Esophagus (tissue), 2 donors: ENCODE measurements around the gene CLPSL1. TPM values are rescaled to one million over a fixed set of nuclear protein-coding genes. Genes with fewer than 3 reads are reported as not detected.

ENCODE experiments used
- H3K27ac ChIP-seq, 2 donors: one replicate each; pipeline ENCODE4 v1.5.1; 2013; ENCODE audit warnings: low read depth in 2 of 2, mild to moderate bottlenecking in 2 of 2, inconsistent platforms in 1 of 2, low read length in 1 of 2, moderate library complexity in 1 of 2
- H3K27me3 ChIP-seq, 2 donors: one replicate each; pipeline ENCODE4 v1.6.1; 2013; ENCODE audit warnings: low read length in 2 of 2, control low read depth in 1 of 2, mild to moderate bottlenecking in 1 of 2; ENCODE audit not compliant: insufficient read depth in 2 of 2, control insufficient read depth in 1 of 2
- H3K36me3 ChIP-seq, 2 donors: one replicate each; pipeline ENCODE4 v1.6.1; 2013; ENCODE audit warnings: low read length in 1 of 2; ENCODE audit not compliant: control insufficient read depth in 2 of 2, insufficient read depth in 2 of 2
- H3K4me1 ChIP-seq, 2 donors: one replicate each; pipeline ENCODE4 v1.6.1; 2013; ENCODE audit warnings: low read length in 1 of 2; ENCODE audit not compliant: control insufficient read depth in 2 of 2, insufficient read depth in 2 of 2
- H3K4me3 ChIP-seq, 2 donors: one replicate each; pipeline ENCODE4 v1.5.1; 2013; ENCODE audit warnings: low read length in 2 of 2, mild to moderate bottlenecking in 2 of 2, low read depth in 1 of 2, moderate library complexity in 1 of 2
- H3K9me3 ChIP-seq, 2 donors: one replicate each; pipeline ENCODE4 v1.6.1; 2013; ENCODE audit warnings: mild to moderate bottlenecking in 2 of 2, low read depth in 1 of 2, low read length in 1 of 2, moderate library complexity in 1 of 2; ENCODE audit not compliant: control insufficient read depth in 2 of 2, insufficient read depth in 1 of 2
- WGBS, 2 donors: extraction: QIAGEN DNeasy Blood & Tissue Kit; methylation state at CpG; one replicate each; pipeline ENCODE4 v1.1.7; 2013; 5-methylcytosine and 5-hydroxymethylcytosine counted together
- polyA plus RNA-seq, 2 donors: library from polyadenylated mRNA; stranded (reverse); fragments of 200-250 nt; gene quantifications; one replicate each; pipeline ENCODE4 v1.2.3, GENCODE V29; 2013
- donor health status: healthy with polysubstance abuse.
- donor health status: Bipolar disorder and iron deficiency.

The CLPSL1 gene
- polyA plus RNA-seq, 2 donors = not detected

DNA sequence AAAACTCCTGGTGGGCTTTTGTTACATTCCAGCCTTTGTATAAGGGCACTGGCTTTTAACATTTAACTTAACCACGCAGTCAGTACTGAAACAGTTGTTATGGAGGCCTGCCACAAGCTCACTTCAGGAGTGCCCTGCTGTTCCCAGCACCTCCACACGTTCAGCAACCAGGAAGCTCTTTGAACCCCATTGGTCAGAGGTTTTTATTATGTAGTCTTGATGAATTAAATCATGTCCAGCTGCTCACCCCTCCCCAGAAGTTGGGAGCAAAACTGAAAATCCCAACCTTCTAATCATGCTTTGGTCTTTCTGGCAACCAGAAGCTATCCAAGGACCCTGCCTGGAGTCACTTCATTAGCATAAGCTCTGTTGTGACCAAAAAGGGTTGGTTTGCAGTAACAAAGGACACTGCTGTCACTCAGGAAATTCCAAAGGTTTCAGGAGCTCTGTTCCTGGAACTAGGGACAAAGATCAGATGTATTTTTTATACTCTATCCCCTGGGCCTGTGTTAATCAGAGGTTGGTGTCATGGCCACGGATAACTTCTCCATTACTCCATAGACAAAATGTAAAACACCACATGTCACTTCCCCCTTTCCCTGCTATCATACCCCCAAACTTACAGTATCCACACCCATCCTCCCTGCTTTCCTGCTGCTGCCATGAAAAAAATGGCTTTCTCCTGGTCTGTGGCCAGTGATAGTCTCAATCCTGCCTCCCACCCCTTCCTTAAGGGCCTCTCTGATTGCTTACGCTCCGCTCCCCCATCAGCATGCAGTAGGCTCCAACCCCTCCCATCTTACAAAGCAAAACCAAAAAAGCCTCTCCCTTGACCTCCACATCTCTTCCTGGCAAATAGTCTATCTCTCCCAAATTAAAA, 40.9 kb upstream of the CLPSL1 start:
- WGBS, 2 donors = 69 to 73% methylated on average over 5 of the region's 5 CpGs
- no peak overlapping the region for H3K4me3 ChIP-seq
- no peaks in the 10 kb centered on the region for H3K36me3 ChIP-seq
- H3K27me3 ChIP-seq = no peaks in the 10 kb centered on the region
- no peaks in the 10 kb centered on the region for H3K9me3 ChIP-seq
- H3K27ac ChIP-seq = no peak overlapping the region
- peaks cover 0 to 8% of the 10 kb centered on the region in 2 donors for H3K4me1 ChIP-seq

DNA sequence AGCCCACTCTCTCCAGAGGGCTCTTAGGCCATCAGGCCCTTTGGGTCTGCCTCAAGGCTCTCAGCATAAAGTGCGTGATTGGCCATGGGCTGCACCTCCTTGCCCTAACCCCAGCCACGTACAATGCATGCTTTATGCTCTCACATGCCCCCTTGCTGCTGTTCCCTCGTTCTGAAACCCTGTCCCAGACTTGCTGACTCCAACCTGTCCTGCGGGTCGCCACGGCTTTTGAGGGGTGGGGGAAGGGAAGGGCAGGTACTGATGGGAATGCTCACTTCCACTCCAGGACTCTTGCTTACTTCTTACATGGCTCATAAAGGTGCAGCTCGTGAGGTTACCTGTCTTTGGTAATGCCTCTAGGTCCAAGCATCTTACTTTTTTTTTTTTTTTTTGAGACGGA, 38.0 kb upstream of the CLPSL1 start:
- Histone ChIP-seq H3K9me3 (peaks cover 0 to 3% of the 10 kb centered on the region in 2 donors), H3K27ac (no peak overlapping the region), H3K27me3 (no peaks in the 10 kb centered on the region), H3K4me1 (no peaks in the 10 kb centered on the region), H3K36me3 (no peaks in the 10 kb centered on the region), H3K4me3 (no peak overlapping the region)
- 60 to 74% methylated on average over 8 of the region's 8 CpGs for WGBS, 2 donors

DNA sequence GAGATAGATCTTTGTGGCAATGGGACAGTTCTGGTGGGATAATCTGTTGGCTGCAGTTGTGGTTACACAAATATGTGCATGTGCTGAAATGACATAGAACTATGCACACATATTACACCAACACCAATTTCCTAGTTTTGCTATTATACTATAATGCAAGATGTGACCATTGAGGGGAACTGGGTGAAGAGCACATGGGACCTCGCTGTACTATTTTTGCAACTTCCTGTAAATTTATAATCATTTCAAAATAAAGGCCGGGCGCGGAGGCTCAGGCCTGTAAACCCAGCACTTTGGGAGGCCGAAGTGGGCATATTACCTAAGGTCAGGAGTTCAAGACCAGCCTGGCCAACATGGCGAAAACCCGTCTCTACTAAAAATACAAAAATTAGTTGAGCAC, 35.3 kb upstream of the CLPSL1 start:
- Histone ChIP-seq H3K27me3 (no peaks in the 10 kb centered on the region), H3K27ac (no peak overlapping the region), H3K36me3 (no peaks in the 10 kb centered on the region), H3K4me3 (no peak overlapping the region), H3K4me1 (no peaks in the 10 kb centered on the region), H3K9me3 (peaks cover 0 to 3% of the 10 kb centered on the region in 2 donors)
- 89 to 93% methylated on average over 7 of the region's 7 CpGs for WGBS, 2 donors

DNA sequence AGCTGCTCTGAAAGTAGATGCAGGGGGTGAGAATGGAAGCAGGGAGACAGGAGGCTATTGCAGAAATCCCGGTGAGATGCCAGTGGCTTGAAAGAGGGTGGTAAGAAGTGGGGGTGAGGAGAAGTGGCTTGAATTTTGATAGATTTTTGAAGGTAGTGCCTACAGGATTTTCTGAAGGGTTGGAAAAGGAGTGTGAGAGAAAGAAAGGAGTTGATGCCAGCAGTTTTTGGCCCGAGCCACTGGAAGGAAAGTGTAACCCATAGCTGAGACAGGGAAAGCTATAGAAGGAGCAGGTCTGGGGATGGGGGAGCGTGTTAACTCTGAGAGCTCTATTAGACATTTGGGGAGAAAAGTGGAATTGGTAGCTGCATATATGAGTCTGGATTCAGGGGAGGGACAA, 34.3 kb upstream of the CLPSL1 start:
- H3K4me3 ChIP-seq = no peak overlapping the region
- no peaks in the 10 kb centered on the region for H3K4me1 ChIP-seq
- H3K9me3 ChIP-seq = peaks cover 0 to 3% of the 10 kb centered on the region in 2 donors
- H3K36me3 ChIP-seq = no peaks in the 10 kb centered on the region
- 89 to 90% methylated on average over 3 of the region's 3 CpGs for WGBS, 2 donors
- H3K27me3 ChIP-seq = no peaks in the 10 kb centered on the region
- no peak overlapping the region for H3K27ac ChIP-seq

DNA sequence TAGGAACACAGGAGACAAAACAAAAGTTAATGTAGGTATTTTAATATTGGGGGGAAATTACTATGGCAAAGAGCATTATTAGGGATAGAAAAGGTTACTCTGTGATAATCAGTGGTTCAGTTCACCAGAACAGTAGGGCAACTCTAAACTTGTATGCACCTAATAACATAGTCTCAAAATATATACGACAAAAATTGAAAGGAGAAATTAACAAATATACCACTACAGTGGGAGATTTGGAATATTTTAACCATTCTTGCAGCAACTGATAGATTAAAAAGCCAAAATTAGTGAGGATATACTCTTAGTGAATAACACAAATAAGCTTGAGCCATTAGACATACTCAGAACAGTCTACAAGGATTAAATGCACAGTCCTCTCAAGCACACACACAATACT, 32.9 kb upstream of the CLPSL1 start:
- 97 to 100% methylated on average over 1 of the region's 1 CpG for WGBS, 2 donors
- H3K36me3 ChIP-seq = no peaks in the 10 kb centered on the region
- H3K9me3 ChIP-seq = peaks cover 0 to 3% of the 10 kb centered on the region in 2 donors
- no peaks in the 10 kb centered on the region for H3K4me1 ChIP-seq
- no peak overlapping the region for H3K27ac ChIP-seq
- H3K27me3 ChIP-seq = no peaks in the 10 kb centered on the region
- H3K4me3 ChIP-seq = no peak overlapping the region

DNA sequence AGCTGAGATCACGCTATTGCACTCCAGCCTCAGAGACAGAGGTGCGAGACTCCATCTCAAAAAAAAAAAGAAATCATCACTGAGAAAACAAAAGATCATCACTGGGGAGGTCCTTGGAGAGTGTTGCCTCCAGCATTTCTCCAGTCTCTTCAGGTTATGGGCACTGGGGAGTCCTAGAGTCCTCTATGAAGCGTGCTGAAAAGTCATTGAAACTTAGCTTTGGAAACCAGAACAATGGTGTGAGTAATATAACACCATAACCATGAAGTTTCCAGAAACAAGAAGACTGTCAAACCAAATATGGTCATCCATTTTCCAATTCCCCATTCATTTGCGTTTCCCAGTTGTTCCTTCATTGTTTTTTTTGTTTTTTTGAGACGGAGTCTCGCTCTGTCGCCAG, 30.3 kb upstream of the CLPSL1 start:
- no peaks in the 10 kb centered on the region for H3K27me3 ChIP-seq
- no peak overlapping the region for H3K4me3 ChIP-seq
- peaks cover 0 to 3% of the 10 kb centered on the region in 2 donors for H3K9me3 ChIP-seq
- H3K27ac ChIP-seq = no peak overlapping the region
- 87 to 90% methylated on average over 7 of the region's 7 CpGs for WGBS, 2 donors
- H3K4me1 ChIP-seq = no peaks in the 10 kb centered on the region
- no peaks in the 10 kb centered on the region for H3K36me3 ChIP-seq

DNA sequence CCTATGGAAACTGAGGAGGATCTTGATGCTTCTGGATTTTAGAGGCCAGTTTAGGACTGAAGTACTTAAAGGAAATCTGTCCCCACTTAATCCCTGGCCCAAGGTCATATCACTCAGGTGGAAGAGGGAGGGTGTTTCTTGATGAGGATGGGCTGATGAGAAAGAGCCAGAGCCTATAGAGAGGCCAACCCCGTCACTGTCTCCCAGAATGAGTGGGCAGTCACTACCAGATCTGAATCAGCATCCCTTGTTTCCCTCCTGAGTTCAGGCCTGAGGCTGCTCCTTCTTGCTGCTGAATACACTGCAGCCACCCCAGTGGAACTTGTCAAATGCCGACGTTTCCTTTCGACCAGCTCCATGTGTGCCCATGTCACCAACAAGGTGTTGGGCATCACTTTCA, 29.2 kb upstream of the CLPSL1 start:
- Histone ChIP-seq H3K27ac (no peak overlapping the region), H3K4me1 (no peaks in the 10 kb centered on the region), H3K36me3 (no peaks in the 10 kb centered on the region), H3K27me3 (no peaks in the 10 kb centered on the region), H3K4me3 (no peak overlapping the region), H3K9me3 (peaks cover 0 to 3% of the 10 kb centered on the region in 2 donors)
- 60 to 93% methylated on average over 4 of the region's 4 CpGs for WGBS, 2 donors

DNA sequence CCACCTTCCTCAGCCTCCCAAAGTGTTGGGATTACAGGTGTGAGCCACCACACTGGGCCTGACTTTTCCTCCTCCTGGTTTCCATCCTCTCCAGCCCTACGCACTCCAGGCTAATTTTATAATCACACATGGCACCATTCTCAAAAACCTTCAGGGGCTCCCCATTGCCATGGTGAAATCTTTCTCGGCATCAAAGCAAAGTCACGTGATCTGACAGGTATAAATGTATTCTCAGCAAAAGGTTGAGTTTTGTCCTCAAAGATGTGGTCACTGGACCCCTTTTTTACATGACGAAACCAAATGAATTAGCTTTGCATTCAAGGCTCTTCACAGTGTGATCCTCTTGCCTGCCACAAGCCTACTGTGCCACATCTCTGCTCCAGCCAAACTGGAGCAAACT, 28.5 kb upstream of the CLPSL1 start:
- H3K27me3 ChIP-seq = no peaks in the 10 kb centered on the region
- H3K9me3 ChIP-seq = peaks cover 0 to 3% of the 10 kb centered on the region in 2 donors
- no peaks in the 10 kb centered on the region for H3K36me3 ChIP-seq
- H3K27ac ChIP-seq = no peak overlapping the region
- H3K4me3 ChIP-seq = no peak overlapping the region
- 90 to 91% methylated on average over 4 of the region's 4 CpGs for WGBS, 2 donors
- H3K4me1 ChIP-seq = no peaks in the 10 kb centered on the region

DNA sequence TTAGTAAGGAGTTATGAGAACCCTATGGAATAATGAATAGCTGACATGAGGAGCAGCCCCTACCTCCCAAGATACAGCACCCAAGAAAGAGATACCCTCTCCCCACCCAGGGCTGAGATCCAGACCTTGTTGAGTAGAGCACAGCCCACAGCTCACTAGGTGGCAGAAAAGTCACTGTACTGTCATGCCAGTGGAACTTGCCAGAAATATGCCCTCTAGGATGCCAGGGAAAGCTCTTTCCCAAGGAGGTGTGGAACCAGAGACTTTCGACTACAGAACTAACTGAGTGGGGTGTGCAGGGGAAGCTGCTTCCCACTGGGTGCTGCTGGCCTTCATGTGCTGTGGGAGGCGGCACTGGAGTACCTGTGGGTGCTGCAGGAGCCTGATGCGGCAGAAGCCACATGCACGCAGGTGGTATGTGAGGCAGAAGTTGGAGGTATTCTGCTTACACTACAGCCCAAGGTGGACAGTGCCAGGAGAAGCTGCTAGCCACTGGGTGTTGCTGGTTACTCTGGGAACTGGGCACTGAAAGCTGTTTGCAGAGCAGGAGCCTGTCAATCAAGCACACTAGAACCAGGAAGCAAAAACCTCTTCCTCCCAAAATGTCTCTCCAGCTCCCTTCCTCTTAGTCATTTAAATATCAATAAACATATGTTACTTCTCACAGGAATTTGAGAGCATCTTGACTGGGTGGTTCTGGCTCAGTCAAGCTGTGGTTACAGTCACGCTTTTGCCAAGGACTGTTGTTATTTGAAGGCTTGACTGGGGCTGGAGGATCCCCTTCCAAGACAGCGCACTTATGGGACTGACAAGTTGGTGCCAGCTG, 26.2 kb upstream of the CLPSL1 start:
- no peaks in the 10 kb centered on the region for H3K27me3 ChIP-seq
- H3K9me3 ChIP-seq = no peaks in the 10 kb centered on the region
- no peak overlapping the region for H3K27ac ChIP-seq
- no peaks in the 10 kb centered on the region for H3K36me3 ChIP-seq
- 75% methylated on average over 6 of the region's 6 CpGs for whole genome bisulfite sequencing, 2 donors
- H3K4me1 ChIP-seq = no peaks in the 10 kb centered on the region
- H3K4me3 ChIP-seq = no peak overlapping the region
